HFFc6 (cell line): ENCODE results near the gene GFI1. TPM values are rescaled to one million over a fixed set of nuclear protein-coding genes. Genes with fewer than 3 reads are reported as not detected.

Source experiments
- DNase-seq: peaks from one replicate; pipeline ENCODE4 v3.0.0-alpha.2; 2018
- H3K27ac Mint-ChIP-seq: 2 replicates; pipeline ENCODE4 v1.8.0; 2020; ENCODE audit warnings: mild to moderate bottlenecking, mixed read lengths
- H3K27me3 Mint-ChIP-seq: 2 replicates; pipeline ENCODE4 v1.8.0; 2021; ENCODE audit warnings: mild to moderate bottlenecking, moderate library complexity, mixed read lengths; ENCODE audit not compliant: insufficient read depth
- H3K36me3 Mint-ChIP-seq: 2 replicates; pipeline ENCODE4 v1.8.0; 2021; ENCODE audit warnings: low read depth, mixed read lengths
- H3K4me1 Mint-ChIP-seq: 2 replicates; pipeline ENCODE4 v1.8.0; 2020; ENCODE audit warnings: low read depth, mixed read lengths
- H3K4me3 Mint-ChIP-seq: 2 replicates; pipeline ENCODE4 v1.8.0; 2020; ENCODE audit warnings: mild to moderate bottlenecking, moderate library complexity, mixed read lengths
- H3K9me3 Mint-ChIP-seq: 2 replicates; pipeline ENCODE4 v1.8.0; 2020; ENCODE audit warnings: mild to moderate bottlenecking, mixed read lengths
- total RNA-seq, 6 experiments: library from RNA; stranded (reverse); fragmentation: NEBNext Ultra II Directional; extraction: Animal tissue kit (Norgen Biotek cat#: 25700); gene quantifications; 2 replicates in 1 of 6; 3 replicates in 5 of 6; pipeline ENCODE4 v1.2.3, GENCODE V29; 2021
- TF ChIP-seq, protein P1 (sequence below): fragments of 200-600 bp; sonication (generic); IDR thresholded peaks from 2 replicates; pipeline ENCODE4 v1.5.0; 2021; ENCODE audit warnings: antibody characterized with exemption, mild to moderate bottlenecking

Gene GFI1
- total RNA-seq, 6 experiments from 2014 or later, result 0.05 to 0.28 (median 0.07) TPM; not detected in 1

DNA sequence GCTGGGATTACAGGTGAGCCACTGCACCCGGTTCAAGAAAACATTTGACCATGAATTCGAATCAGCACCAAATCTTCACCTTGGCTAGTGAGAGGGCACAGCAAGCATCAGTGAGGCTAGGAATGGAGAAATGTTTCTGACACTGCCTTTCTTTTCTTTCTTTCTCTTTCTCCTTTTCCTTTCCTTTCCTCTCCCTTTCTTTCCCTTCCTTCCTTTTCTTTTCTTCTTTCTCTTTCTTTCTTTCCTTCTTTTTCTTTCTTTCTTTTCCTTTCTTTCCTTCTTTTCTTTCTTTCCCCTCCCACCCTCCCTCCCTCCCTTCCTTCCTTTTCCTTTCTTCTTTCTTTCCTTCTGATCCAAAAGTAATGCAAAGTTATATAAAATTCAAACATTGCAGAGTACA lies 40.9 kb downstream of the GFI1 start:
- no peaks in the 10 kb centered on the region for H3K36me3 Mint-ChIP-seq
- no peak for DNase-seq
- TF ChIP-seq, protein P1, sequence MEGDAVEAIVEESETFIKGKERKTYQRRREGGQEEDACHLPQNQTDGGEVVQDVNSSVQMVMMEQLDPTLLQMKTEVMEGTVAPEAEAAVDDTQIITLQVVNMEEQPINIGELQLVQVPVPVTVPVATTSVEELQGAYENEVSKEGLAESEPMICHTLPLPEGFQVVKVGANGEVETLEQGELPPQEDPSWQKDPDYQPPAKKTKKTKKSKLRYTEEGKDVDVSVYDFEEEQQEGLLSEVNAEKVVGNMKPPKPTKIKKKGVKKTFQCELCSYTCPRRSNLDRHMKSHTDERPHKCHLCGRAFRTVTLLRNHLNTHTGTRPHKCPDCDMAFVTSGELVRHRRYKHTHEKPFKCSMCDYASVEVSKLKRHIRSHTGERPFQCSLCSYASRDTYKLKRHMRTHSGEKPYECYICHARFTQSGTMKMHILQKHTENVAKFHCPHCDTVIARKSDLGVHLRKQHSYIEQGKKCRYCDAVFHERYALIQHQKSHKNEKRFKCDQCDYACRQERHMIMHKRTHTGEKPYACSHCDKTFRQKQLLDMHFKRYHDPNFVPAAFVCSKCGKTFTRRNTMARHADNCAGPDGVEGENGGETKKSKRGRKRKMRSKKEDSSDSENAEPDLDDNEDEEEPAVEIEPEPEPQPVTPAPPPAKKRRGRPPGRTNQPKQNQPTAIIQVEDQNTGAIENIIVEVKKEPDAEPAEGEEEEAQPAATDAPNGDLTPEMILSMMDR, result no peak
- H3K4me3 Mint-ChIP-seq, result no peak overlapping the region
- no peaks in the 10 kb centered on the region for H3K9me3 Mint-ChIP-seq
- H3K27me3 Mint-ChIP-seq, result no peaks in the 10 kb centered on the region
- H3K27ac Mint-ChIP-seq, result no peak overlapping the region
- peaks cover 43% of the 10 kb centered on the region for H3K4me1 Mint-ChIP-seq

DNA sequence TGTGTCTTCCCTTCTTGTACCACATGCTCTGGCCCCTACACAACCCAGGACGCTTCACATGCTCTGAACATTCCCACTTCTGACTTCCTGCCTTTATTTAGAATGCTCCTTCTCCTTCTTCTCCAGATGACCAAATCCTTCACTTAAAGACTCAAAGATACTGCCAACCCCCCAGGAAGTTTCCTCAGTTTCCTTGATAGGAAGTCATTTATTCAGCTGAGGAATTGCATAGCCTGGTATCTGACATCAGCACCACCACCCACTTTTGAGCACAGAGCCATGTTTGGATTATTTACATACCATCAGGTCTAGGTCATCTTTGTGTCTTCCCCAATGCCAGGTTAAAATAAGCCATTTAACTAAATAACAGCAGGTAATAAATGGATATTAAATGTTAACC lies 42.4 kb downstream of the GFI1 start:
- H3K27ac Mint-ChIP-seq, result no peak overlapping the region
- no peaks in the 10 kb centered on the region for H3K9me3 Mint-ChIP-seq
- H3K4me3 Mint-ChIP-seq, result no peak overlapping the region
- peaks cover 43% of the 10 kb centered on the region for H3K4me1 Mint-ChIP-seq
- DNase-seq, result peak; percentile 12
- peaks cover 1% of the 10 kb centered on the region; the same call in 1 of the 2 replicates for H3K27me3 Mint-ChIP-seq
- TF ChIP-seq, protein P1, result no peak
- no peaks in the 10 kb centered on the region for H3K36me3 Mint-ChIP-seq

DNA sequence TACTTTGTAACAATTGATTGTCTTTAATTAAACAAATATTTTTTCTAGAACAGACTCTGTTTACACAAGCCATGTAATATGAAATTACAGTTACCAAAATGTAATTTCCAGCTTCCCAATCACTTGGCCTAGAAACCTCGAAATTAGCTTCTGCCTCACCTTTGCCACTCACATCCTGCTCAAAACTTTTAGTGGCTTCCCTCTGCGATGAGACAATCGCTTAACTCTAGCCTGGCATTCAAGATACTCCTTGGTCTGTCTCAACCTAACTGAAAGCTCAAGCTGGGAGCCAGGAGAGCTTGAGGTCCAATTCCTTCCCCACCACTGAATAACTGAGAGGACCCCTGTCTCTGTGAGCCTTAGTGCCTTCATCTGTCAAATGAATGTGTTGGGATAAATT lies 42.8 kb downstream of the GFI1 start:
- H3K4me3 Mint-ChIP-seq, result no peak overlapping the region
- DNase-seq, result no peak
- no peaks in the 10 kb centered on the region for H3K9me3 Mint-ChIP-seq
- peaks cover 2% of the 10 kb centered on the region; the same call in 1 of the 2 replicates for H3K27me3 Mint-ChIP-seq
- peaks cover 39% of the 10 kb centered on the region for H3K4me1 Mint-ChIP-seq
- H3K27ac Mint-ChIP-seq, result no peak overlapping the region
- TF ChIP-seq, protein P1, result no peak
- H3K36me3 Mint-ChIP-seq, result no peaks in the 10 kb centered on the region

DNA sequence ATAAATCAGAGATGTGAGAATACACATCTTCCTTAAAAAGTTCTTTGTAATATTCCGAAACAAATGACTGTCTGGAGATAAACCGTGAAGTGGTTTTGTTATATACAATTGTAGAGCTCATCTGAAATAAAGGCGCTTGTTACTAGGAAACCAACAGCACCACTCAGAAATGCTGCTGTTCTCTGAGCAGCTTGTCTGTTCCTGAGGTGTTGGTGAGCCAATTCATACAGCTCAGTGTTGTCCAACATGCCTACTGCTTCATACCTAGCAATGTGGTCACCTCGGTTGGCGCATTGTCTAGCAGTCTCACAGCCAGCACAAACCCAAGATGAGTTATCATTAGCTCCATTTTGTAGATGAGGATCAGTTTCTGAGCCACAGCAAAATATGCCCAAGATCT lies 44.4 kb downstream of the GFI1 start:
- peaks cover 29% of the 10 kb centered on the region for H3K4me1 Mint-ChIP-seq
- H3K27ac Mint-ChIP-seq, result no peak overlapping the region
- DNase-seq, result no peak
- no peaks in the 10 kb centered on the region for H3K9me3 Mint-ChIP-seq
- TF ChIP-seq, protein P1, result no peak
- H3K4me3 Mint-ChIP-seq, result no peak overlapping the region
- H3K27me3 Mint-ChIP-seq, result peaks cover 2% of the 10 kb centered on the region; the same call in 1 of the 2 replicates
- no peaks in the 10 kb centered on the region for H3K36me3 Mint-ChIP-seq

DNA sequence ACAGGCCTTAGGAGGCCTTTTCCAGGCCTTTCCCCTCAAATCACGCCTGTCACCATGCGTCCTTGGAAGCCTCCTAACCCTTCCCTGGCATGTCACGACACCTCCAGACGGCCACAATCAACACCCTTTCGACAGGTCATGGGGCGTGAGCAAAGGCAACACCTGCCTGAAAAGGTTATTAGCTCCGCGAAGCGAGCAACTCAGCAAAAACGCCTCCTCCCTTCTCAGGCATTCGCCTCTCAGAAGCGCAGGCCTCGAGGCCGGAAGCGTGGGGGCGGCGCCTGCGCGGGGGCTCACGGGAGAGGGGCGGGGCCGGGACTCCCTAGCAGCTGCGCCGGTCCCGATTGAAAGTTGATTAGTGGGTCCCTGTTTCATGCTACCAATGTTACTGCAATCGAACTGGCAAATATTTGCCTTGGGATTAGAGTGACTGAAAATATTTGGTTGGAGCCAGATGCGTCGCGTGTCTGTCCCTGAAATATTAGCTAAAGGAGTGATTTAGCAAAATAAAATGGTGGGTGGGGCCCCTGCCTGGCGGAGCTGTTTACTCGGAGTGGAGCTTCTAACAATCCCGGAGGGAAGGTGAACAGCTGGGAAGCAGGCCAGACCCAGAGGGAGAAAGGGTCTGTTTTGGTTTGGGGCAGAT lies 44.9 kb downstream of the GFI1 start:
- DNase-seq, result no peak
- H3K27ac Mint-ChIP-seq, result no peak overlapping the region

More for the DNA sequence above, 44.9 kb downstream of the GFI1 start:
- TF ChIP-seq, protein P1, result no peak
- Mint-ChIP-seq H3K4me3 (no peak overlapping the region), H3K36me3 (no peaks in the 10 kb centered on the region), H3K27me3 (peaks cover 2% of the 10 kb centered on the region; the same call in 1 of the 2 replicates), H3K4me1 (peaks cover 24% of the 10 kb centered on the region), H3K9me3 (no peaks in the 10 kb centered on the region)
